Tibial artery (tissue), 4 donors: ENCODE measurements around the gene CGGBP1.

Experiments used
- DNase-seq, 2 donors: peaks; one replicate each; pipeline ENCODE4 v3.0.0-alpha.2; 2019
- H3K27ac ChIP-seq, 2 donors: fragments of 200-600 bp; sonication (generic) in 1 of 2; 1 replicate in 1 of 2; 2 replicates in 1 of 2; pipeline ENCODE4 v1.5.1; 2018 to 2019; ENCODE audit warnings: mild to moderate bottlenecking in 1 of 2
- H3K27me3 ChIP-seq, 2 donors: fragments of 200-600 bp; sonication (generic) in 1 of 2; one replicate each; pipeline versions ENCODE4 v1.5.1 to v1.6.0; 2016 to 2019
- H3K36me3 ChIP-seq, 3 donors: fragments of 200-600 bp; sonication (generic) in 2 of 3; one replicate each; pipeline ENCODE4 v1.5.1; 2016 to 2019; ENCODE audit warnings: mild to moderate bottlenecking in 2 of 3
- H3K4me1 ChIP-seq, 4 donors: fragments of 200-600 bp; sonication (generic) in 2 of 4; 1 replicate in 3 of 4; 2 replicates in 1 of 4; pipeline ENCODE4 v1.5.1; 2016 to 2019
- H3K4me3 ChIP-seq, 2 donors: fragments of 200-600 bp; sonication (generic) in 1 of 2; 1 replicate in 1 of 2; 2 replicates in 1 of 2; pipeline ENCODE4 v1.5.1; 2018 to 2019; ENCODE audit warnings: mild to moderate bottlenecking in 2 of 2
- H3K9me3 ChIP-seq, 3 donors: fragments of 200-600 bp; sonication (generic) in 1 of 3; one replicate each; pipeline ENCODE4 v1.5.1; 2016 to 2019
- CTCF ChIP-seq, 2 experiments: fragments of 200-600 bp in 1 of 2; fragments of 450-650 bp in 1 of 2; IDR thresholded peaks; one replicate each; pipeline ENCODE4 v1.5.1; 2017 to 2019; ENCODE audit warnings: antibody characterized with exemption in 2 of 2, mild to moderate bottlenecking in 1 of 2, moderate library complexity in 1 of 2
- intact Hi-C: fragments of 100-400 bp; cut with DNase I; formaldehyde crosslinking; loops from one replicate; pipeline ENCODE4 v1.15.0; 2023; ENCODE audit warnings: low total_unique reads

The CGGBP1 gene, protein sequence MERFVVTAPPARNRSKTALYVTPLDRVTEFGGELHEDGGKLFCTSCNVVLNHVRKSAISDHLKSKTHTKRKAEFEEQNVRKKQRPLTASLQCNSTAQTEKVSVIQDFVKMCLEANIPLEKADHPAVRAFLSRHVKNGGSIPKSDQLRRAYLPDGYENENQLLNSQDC

GRCh38 chr3:88058581-88059379 lies at the start of gene CGGBP1, which contains the start of gene ZNF654:
TSS of gene CGGBP1 (minus strand) at chr3:88059005. CDS start at chr3:88055976, 3,029 bp downstream.
TSS of gene ZNF654 (plus strand) at chr3:88059255. CDS start at chr3:88059320, 65 bp downstream.
- Histone ChIP-seq H3K4me3 (peak within 1 kb of the TSS; percentile 70 to 85), H3K36me3 (peaks cover 15 to 22% (median 16%) of the 10 kb centered on the region in 3 donors), H3K27ac (peak within 1 kb of the TSS; percentile 87 to 98), H3K27me3 (no peaks in the 10 kb centered on the region), H3K9me3 (no peaks in the 10 kb centered on the region), H3K4me1 (peaks cover 0 to 42% (median 18%) of the 10 kb centered on the region in 4 donors)
- peak in 1 of 2 experiments; percentile 22 for TF ChIP-seq CTCF (IDR thresholded peaks at IDR 0.05)
- intact Hi-C loops: loop anchor here (5.0 kb wide), 1 partner anchor 89 kb away; the partner anchor contains the start of gene C3orf38
- peak; percentile 99 to 100 for DNase-seq

DNA sequence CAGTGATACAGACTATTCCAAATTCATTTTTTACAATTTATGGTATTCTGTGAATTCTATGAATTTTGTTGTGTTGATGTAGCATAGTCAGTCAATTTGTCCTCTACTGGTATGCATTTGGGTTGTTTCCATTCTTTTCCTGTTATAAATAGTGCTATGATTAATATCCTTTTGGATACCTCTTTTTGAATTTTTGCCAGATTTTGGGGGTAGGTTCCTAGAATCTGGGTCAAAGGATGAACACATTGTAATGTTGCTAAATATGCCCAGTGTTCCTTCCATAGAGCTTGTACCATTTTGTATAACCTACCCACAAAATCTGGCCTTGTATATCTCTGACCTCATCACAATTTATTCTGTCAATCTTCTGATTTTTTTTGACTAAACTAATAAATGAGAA lies 46.5 kb upstream of the CGGBP1 start:
- Histone ChIP-seq H3K27ac (no peak overlapping the region), H3K27me3 (no peaks in the 10 kb centered on the region), H3K9me3 (no peaks in the 10 kb centered on the region), H3K4me3 (no peak overlapping the region), H3K36me3 (no peaks in the 10 kb centered on the region), H3K4me1 (peaks cover 0 to 10% (median 0%) of the 10 kb centered on the region in 4 donors)
- no peak for DNase-seq
- intact Hi-C loops: no loop called here
- TF ChIP-seq CTCF (IDR thresholded peaks at IDR 0.05): no peak

DNA sequence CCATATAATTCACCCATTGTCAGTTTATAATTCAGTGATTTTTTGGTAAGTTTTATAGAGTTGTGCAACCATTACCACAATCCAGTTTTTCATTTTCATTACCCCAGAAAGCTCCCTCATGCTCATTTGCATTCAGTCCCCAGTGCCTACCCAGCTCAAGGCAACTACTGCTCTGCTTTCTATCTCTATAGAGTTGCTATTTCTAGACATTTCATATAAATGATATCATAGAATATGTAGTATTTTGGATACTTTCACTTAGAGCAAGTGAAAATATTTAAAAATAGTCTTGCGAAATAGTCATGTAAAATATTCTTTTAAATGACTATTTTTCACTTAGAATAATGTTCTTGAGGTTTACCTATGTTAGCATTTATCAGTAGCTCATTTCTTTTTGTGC lies 42.3 kb upstream of the CGGBP1 start:
- no peak for TF ChIP-seq CTCF (IDR thresholded peaks at IDR 0.05)
- DNase-seq: no peak
- H3K36me3 ChIP-seq: no peaks in the 10 kb centered on the region
- H3K9me3 ChIP-seq: no peaks in the 10 kb centered on the region
- peaks cover 0 to 5% (median 0%) of the 10 kb centered on the region in 4 donors for H3K4me1 ChIP-seq
- no peaks in the 10 kb centered on the region for H3K27me3 ChIP-seq
- intact Hi-C loops: no loop called here
- no peak overlapping the region for H3K27ac ChIP-seq
- no peak overlapping the region for H3K4me3 ChIP-seq

- peaks cover 0 to 18% (median 6%) of the 10 kb centered on the region in 3 donors for H3K36me3 ChIP-seq
- H3K9me3 ChIP-seq: no peaks in the 10 kb centered on the region
- no peak overlapping the region for H3K4me3 ChIP-seq
- no peaks in the 10 kb centered on the region for H3K27me3 ChIP-seq
- TF ChIP-seq CTCF (IDR thresholded peaks at IDR 0.05): no peak
- peaks cover 0 to 9% (median 0%) of the 10 kb centered on the region in 4 donors for H3K4me1 ChIP-seq
- intact Hi-C loops: no loop called here
- no peak overlapping the region for H3K27ac ChIP-seq
- no peak for DNase-seq
Measured at GRCh38 chr3:88093266-88093665, 34.5 kb upstream of the CGGBP1 start.

DNA sequence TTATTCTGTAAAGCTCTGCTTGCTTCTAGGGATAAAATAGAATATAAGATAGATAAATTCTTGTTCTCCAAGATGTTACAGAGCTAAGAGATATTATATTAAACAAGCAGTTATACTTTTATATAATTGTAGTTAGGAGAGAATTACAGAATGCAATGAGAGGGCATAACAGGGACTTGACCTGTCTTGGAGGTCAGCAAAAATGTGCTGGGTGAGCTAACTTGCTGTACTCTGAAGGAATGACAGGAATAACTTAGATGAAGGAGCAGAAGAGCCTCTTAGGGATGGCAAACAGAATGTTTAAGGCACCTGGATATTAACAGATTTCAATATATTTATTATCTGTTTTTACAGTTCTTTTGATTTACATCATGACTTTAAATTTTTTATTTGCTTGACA lies 33.5 kb upstream of the CGGBP1 start:
- Histone ChIP-seq H3K27me3 (no peaks in the 10 kb centered on the region), H3K4me3 (no peak overlapping the region), H3K9me3 (no peaks in the 10 kb centered on the region), H3K4me1 (peaks cover 0 to 9% (median 0%) of the 10 kb centered on the region in 4 donors), H3K36me3 (peaks cover 4 to 23% (median 16%) of the 10 kb centered on the region in 3 donors), H3K27ac (no peak overlapping the region)
- DNase-seq: no peak
- no peak for TF ChIP-seq CTCF (IDR thresholded peaks at IDR 0.05)
- intact Hi-C loops: no loop called here
